Fibroblast of the aortic adventitia (primary cell): ENCODE measurements around the gene COASY. TPM values are rescaled to one million over a fixed set of nuclear protein-coding genes. Genes with fewer than 3 reads are reported as not detected.

ENCODE experiments used
- DNase-seq: peaks from one replicate; pipeline ENCODE4 v3.0.0-alpha.2; 2010; ENCODE audit warnings: low read depth
- H3K4me3 ChIP-seq: 2 replicates; pipeline ENCODE4 v1.5.1; 2011; ENCODE audit warnings: low read depth, mild to moderate bottlenecking, control low read depth, low read length, moderate library complexity
- total RNA-seq: library from RNA; depleted of rRNA; stranded (reverse); fragments of >200 nt; gene quantifications from 2 replicates; pipeline ENCODE4 v1.2.3, GENCODE V29; 2012; ENCODE audit warnings: low replicate concordance
- TF ChIP-seq, protein P1 (sequence below): IDR thresholded peaks from 2 replicates; pipeline ENCODE4 v1.5.1; 2011; ENCODE audit warnings: mild to moderate bottlenecking, low read length, control low read depth, inconsistent platforms; ENCODE audit not compliant: insufficient read depth

Gene COASY
- total RNA-seq, 1 donor, result 19.1 TPM

DNA sequence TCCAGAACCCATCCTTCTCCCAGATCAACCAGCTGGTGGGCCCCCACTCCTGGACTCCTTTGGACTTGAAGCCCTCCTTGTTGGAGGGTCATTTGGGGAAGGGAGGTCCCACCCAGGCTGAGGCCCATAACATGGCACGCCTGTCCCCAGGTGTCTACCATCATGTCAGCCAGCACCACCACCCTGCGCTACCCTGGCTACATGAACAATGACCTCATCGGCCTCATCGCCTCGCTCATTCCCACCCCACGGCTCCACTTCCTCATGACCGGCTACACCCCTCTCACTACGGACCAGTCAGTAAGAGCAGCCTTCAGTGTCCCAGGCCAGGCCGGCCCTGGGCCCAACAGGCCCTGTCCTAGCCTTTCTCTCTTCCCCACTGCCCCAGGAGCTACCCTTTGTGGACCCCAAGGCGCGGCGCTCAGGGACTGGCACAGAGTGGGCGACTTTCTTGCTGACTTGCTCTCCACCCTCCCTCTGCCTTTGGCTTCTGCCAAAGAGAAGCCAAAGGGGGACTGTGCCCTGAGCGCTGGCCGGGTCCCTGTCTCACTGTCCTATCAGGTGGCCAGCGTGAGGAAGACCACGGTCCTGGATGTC, 51.8 kb downstream of the COASY start:
- DNase-seq, result no peak
- TF ChIP-seq, protein P1, sequence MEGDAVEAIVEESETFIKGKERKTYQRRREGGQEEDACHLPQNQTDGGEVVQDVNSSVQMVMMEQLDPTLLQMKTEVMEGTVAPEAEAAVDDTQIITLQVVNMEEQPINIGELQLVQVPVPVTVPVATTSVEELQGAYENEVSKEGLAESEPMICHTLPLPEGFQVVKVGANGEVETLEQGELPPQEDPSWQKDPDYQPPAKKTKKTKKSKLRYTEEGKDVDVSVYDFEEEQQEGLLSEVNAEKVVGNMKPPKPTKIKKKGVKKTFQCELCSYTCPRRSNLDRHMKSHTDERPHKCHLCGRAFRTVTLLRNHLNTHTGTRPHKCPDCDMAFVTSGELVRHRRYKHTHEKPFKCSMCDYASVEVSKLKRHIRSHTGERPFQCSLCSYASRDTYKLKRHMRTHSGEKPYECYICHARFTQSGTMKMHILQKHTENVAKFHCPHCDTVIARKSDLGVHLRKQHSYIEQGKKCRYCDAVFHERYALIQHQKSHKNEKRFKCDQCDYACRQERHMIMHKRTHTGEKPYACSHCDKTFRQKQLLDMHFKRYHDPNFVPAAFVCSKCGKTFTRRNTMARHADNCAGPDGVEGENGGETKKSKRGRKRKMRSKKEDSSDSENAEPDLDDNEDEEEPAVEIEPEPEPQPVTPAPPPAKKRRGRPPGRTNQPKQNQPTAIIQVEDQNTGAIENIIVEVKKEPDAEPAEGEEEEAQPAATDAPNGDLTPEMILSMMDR, result no peak
- H3K4me3 ChIP-seq, result no peak overlapping the region

Other genes starting within 250 kb of the COASY start
- gene STAT3, start 173.7 kb upstream of the COASY start, total RNA-seq, result 103 and 137 TPM in 2 replicates
- gene CAVIN1, start 138.9 kb upstream of the COASY start, total RNA-seq, result 639 and 721 TPM in 2 replicates
- 40.0 and 60.6 TPM in 2 replicates for gene ATP6V0A1, start 103.3 kb upstream of the COASY start, total RNA-seq
- 28.9 and 41.8 TPM in 2 replicates for gene NAGLU, start 25.9 kb upstream of the COASY start, total RNA-seq
- 0.99 and 4.7 TPM in 2 replicates for gene HSD17B1, start 9.2 kb upstream of the COASY start, total RNA-seq
- 10.5 and 41.8 TPM in 2 replicates for gene MLX, start 5.0 kb downstream of the COASY start, total RNA-seq
- gene PSMC3IP, start 15.6 kb downstream of the COASY start, total RNA-seq, result 0.49 and 18.3 TPM in 2 replicates
- gene RETREG3, start 47.2 kb downstream of the COASY start, total RNA-seq, result 41.1 and 52.6 TPM in 2 replicates
- gene TUBG1, start 47.5 kb downstream of the COASY start, total RNA-seq, result 15.3 and 50.6 TPM in 2 replicates
- 4.3 and 12.1 TPM in 2 replicates for gene TUBG2, start 97.1 kb downstream of the COASY start, total RNA-seq
- 15.5 and 15.6 TPM in 2 replicates for gene PLEKHH3, start 114.8 kb downstream of the COASY start, total RNA-seq
- 4.3 and 4.9 TPM in 2 replicates for gene CCR10, start 119.7 kb downstream of the COASY start, total RNA-seq
- 32.0 and 41.5 TPM in 2 replicates for gene CNTNAP1, start 120.4 kb downstream of the COASY start, total RNA-seq
- 26.7 and 31.4 TPM in 2 replicates for gene EZH1, start 182.9 kb downstream of the COASY start, total RNA-seq
- gene RAMP2, start 199.1 kb downstream of the COASY start, total RNA-seq, result 0.27 and 4.8 TPM in 2 replicates
- 4.2 and 57.2 TPM in 2 replicates for gene VPS25, start 211.3 kb downstream of the COASY start, total RNA-seq
- 0.45 and 3.5 TPM in 2 replicates for gene WNK4, start 218.5 kb downstream of the COASY start, total RNA-seq
- gene COA3, start 236.6 kb downstream of the COASY start, total RNA-seq, result 40.8 and 67.5 TPM in 2 replicates
- 0.54 TPM in 1 of 2 replicates, not detected in the other for gene CNTD1, start 236.7 kb downstream of the COASY start, total RNA-seq